Hematopoietic multipotent progenitor cell (in vitro differentiated cells): Measurements from ENCODE around the gene KBTBD2. TPM values are rescaled to one million over a fixed set of nuclear protein-coding genes. Genes with fewer than 3 reads are reported as not detected.
"Not testable (repeated sequence)": the region's sequence is repeated elsewhere in the genome, so short reads cannot be mapped to it uniquely, and the experiment has no call there.

Experiments
- DNase-seq, 3 donors: peaks; one replicate each; pipeline ENCODE4 v3.0.0-alpha.2; 2011 to 2015; ENCODE audit warnings: low read depth in 2 of 3, low spot score in 2 of 3
- total RNA-seq: library from RNA; depleted of rRNA; stranded (reverse); fragments of >200 nt; gene quantifications from one replicate; pipeline ENCODE4 v1.2.3, GENCODE V29; 2012

The KBTBD2 gene
- total RNA-seq, 1 donor: 45.8 TPM

GRCh38 chr7:32893722-32894121 lies 2.2 kb upstream of the KBTBD2 start:
- no peak for DNase-seq

DNA sequence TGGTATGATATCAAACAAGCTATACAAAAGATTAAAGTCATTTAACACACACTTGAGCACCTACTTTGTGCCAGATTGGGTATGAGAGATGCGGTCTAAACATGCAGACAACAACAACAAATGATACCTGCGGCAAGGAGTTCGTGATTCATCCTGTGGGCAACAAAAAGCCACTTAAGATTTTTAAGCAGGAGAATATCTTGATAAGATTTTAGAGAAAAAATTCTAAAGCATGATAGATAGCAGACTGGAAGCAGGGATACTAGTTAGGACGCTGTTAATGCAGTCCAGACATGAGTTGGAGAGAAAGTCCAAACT lies 1.6 kb upstream of the KBTBD2 start:
- no peak for DNase-seq

DNA sequence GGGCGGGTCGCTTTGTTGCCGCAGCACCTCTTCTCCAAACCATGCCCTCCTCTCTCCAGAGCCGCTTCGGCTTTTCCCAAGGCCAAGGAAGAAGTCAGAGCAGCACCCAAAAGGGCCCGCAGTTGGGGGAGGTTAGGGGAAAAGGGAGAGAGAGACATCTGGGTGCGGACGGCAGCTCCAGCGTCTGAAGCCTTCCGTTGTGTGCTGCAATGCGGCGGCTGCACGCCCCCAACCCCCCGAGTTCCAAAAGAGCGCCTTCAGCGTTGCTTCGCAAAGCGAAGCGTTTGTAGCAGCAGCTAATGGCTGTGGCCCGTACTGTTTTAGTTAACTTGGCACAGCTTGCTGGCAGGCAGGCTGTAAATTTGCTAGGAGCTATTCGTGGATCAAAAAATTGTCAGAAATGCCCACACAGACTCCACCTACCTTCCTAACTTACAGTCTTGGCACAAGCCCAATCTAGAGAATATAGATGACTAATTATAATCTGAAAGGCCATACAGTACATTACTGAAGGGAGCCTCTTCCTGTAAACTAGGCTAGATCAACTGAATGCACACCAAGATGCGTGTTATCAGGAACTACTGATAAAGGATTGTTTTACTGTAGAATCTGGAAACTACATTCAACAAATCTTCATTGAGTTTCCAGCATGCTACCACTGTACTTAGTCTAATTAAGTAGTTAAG lies 1.1 kb upstream of the KBTBD2 start:
- peak; percentile 21 to 80 (median 71) for DNase-seq

GRCh38 chr7:32891800-32892520 lies 400 bp upstream of the KBTBD2 start:
- DNase-seq: peak; percentile 91 to 97 (median 96)

- no peak for DNase-seq
Measured at GRCh38 chr7:32890793-32891042, 842 bp downstream of the KBTBD2 start.

DNA sequence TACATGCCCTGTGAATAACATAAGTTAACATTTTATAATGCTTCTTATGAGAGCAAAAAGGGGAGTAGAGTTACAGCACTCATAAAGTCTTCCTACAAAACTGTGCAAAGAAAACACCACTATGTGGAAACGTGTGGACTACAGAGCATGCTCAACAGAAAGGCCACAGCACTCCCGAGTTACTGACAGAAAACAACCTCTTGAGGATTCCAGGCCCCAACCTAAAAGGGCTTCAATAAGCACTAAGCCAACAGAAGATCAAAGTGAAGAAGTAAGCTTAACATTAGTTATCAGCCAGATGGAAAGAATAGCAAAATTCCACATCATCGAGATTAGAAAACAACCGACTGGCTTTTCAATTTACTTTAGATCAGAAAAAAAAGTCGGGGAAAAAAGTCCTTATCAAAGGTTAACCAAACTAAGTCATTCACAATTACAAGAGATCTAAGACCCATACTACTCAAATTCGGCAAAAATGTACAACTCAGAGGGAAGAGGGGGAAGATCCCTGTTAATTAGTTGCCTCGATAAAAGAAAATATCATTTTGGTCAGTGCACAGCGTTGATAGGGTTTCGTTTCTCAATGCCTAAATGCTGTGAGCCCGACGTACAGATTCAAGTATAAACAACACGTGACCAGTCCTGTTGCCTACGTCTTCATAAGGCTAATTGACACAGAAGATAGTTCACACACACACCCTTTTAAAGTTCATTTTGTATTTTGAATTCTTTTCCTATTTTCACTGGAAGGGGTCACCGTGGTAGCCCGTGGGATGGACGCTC lies 1.4 kb downstream of the KBTBD2 start:
- DNase-seq: peak; percentile 30 to 70 (median 41)

- no peak for DNase-seq
Measured at GRCh38 chr7:32888505-32888904, 3.1 kb downstream of the KBTBD2 start.

DNA sequence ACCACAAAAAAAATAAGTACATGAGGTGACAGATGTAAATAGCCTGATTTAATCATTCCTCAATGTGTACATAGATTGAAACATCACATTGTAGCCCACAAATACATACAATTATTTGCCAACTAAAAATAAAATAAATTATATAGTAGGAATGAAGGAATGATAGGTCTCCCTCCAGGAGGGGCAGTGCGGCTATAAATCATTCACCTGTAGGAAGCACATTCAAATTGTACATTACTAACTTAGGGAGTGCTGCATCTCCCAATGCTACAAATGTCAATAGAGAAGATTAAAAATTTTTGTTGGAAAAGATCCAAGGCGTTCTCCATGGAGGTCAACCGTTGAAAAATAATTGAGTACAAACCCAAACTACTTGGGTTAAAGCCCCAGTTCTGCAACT lies 4.2 kb downstream of the KBTBD2 start:
- DNase-seq: no peak

DNA sequence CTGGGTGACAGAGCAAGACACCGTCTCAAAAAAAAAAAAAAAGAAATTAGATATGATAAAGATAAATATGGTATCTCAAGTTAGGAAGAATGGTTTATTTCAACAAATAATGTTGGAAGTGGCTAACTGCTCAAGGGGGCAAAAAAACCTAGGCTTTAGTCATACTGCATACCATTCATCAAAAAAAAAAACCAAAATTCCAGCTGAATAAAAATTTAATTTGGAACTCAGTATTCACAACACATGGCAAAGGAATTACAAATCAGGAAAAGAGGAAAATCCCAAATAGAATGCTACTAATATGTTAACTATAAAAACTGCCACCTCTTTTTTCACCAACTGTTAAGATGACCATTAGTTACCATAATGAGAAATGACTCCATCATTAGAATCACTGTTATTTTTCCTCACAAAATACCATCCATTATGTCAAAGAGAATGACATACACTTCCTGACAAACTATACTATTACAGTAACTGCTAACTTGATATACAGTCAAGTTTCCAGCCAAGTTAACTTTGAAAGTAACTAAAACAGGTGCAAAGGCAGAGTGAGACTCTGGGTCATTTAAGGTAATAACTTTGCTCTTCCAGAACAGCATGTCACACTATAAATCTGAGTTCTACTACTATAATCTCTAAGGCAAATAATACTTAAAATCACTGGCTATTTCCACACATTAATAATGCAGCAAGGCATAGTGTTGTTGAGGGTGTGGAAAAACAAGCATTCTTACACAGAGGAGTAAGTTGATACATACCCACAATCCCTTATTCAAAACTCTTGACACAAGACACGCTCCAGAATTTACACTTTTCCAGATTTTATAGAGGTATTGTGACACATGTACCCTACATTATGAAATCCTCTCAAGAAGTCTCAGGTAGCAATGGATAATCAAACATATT lies 10.2 kb downstream of the KBTBD2 start:
- no peak for DNase-seq

GRCh38 chr7:32879460-32879859 lies 12.1 kb downstream of the KBTBD2 start:
- DNase-seq: peak in 2 of 3 donors; percentile 8 to 18

DNA sequence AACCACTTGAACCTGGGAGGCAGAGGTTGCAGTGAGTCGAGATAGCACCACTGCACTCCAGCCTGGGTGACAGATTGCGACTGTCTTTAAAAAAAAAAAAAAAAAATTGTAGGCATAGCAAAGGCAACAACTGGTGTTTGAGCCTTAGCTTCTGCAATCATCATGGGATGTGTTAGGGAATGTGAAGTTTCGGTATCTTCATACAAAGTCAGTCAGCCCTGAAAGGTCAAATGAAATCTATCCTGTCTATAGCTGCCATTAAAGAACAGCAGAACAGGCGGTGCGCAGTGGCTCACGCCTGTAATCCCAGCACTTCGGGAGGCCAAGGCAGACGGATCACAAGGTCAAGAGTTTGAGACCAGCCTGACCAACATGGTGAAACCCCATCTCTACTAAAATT lies 13.5 kb downstream of the KBTBD2 start:
- DNase-seq: not testable (repeated sequence)

DNA sequence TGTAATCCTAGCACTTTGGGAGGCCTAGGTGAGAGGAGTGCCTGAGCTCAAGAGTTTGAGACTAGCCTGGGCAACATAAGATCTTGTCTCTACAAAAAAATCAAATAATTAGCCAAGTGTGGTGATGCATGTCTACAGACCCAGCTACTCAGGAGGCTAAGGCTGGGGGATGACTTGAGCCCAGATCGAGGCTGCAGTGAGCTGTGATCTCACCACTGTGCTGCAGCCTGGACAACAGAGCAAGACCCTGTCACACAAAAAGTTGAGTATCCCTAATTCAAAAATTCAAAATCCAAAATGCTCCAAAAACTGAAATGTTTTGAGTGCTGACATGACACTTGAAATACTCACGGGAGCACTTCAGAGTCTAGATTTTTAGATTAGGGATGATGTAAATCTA lies 19.1 kb downstream of the KBTBD2 start:
- no peak for DNase-seq

GRCh38 chr7:32871624-32872371 lies 19.8 kb downstream of the KBTBD2 start:
- DNase-seq: no peak

GRCh38 chr7:32870298-32870697 lies 21.3 kb downstream of the KBTBD2 start:
- no peak for DNase-seq

DNA sequence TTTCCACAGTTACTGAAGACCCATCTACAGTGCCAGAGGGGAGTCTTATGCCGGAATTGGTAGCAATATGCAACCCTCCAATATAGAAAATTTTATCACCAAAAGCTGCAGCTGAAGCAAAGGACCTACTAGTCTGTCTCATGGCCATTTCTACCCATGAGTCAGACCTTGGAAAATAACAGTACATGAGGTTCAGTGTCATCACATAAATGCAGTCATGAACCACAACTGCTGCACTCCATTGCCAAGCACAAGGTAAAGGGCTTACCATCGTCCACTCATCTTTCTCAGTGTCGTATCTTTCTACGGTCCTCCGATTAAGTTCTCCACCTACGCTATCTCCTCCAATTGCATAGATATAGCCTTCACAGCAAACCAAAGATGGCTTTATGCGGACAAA lies 21.8 kb downstream of the KBTBD2 start:
- DNase-seq: no peak

- DNase-seq: no peak
Measured at GRCh38 chr7:32868116-32868515, 23.4 kb downstream of the KBTBD2 start.

GRCh38 chr7:32865448-32866030 lies 26.0 kb downstream of the KBTBD2 start:
- no peak for DNase-seq

DNA sequence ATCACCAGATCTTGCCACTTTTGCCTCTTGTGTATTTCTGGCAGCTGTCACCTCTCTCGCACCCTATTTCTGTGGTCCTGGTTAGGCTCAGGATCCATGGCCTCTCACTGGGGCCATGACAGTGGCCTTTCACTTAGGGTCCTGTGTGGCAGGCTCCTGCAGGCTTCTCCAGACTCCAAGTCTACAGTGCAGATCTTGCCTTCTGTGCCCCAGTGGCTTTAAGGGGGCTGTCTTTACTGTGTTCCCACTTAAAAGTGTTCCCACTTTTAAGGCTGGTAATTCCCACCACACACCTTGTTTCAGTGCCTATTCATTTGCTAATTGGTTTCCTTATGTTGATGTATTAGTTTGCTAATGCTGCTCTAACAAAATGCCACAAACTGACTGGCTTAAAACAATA lies 27.7 kb downstream of the KBTBD2 start:
- not testable (repeated sequence) for DNase-seq

DNA sequence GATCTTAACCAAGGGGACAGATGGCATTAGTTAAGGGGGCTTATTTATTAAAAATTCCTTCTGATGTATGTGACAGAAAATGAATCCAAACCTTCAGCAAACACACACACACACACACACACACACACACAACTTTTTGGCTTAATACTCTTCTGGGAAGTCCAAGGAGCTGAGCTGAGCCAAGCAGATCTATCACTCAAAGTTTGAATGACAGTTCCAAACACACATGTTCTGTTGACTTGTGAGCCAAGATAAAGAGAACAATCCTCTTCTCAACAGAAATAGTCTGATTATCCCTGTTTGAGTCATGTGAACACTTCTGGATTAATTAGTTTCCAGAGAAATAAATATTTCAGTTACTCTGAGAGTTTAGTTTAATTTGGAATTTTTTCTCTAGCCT lies 31.5 kb downstream of the KBTBD2 start:
- no peak for DNase-seq

DNA sequence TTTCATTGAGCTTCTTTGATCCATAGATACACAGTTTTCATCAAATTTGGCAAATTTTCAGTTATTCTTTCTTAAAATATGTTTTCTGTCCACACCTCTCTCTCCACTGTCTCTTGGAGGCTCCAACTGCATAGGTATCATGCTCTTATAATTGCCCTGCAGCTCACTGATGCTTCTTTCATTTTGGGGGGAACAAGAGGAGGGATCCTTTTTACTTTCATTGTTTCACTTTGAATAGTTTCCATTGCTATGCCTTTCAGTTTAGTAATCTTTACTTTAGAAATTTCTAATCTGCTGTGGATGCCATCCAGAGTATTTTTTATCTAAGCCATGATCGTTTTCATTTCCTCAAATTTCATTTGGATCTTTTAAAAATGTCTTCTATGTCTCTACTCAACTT lies 32.9 kb downstream of the KBTBD2 start:
- DNase-seq: no peak
